SW 1271 (cell line): ENCODE data around the gene WDFY4.

Experiments used
- DNase-seq, 2 experiments: peaks; one replicate each; lab custom pipeline; 2025; lab: John Stamatoyannopoulos, UW

Gene WDFY4

DNA sequence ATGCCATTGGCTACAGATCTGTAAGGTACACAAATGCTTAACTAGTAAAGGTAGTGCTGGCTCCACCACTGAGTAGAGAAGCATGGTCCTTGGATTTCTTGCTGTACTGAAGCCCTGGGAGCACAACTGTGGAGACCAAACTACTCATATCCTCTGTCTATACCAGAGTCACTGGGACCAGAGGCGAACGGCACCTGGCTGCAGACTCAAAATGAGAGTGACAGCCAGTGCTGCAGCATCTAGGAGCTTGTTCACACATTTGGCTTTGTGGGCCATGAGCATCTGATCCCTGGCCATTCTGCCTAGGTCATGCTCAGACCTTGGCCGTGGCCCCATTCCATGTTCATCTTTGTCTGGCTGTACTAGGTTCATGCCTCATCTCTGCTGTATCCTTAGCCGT lies 223.1 kb downstream of the WDFY4 start:
- no peak for DNase-seq

DNA sequence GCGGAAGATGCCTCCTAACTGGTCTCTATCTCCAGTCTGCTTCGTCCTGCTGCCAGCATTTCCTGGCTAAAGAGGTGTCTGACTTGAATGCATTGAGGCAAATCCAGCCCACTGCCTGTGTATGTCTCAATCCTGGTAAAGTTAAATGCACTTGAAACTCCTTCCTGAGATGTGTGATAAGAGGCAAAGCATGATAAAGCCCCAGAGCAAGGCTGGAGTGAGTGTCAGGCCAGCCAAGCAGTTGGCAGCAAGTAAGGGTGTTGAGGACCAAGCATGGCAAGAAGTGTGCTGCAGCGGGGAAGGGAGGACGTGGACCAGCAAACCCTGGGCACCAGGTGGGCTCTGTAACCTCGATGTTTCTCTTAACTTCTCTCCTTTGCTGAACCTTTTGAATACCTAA lies 225.9 kb downstream of the WDFY4 start:
- DNase-seq: no peak

DNA sequence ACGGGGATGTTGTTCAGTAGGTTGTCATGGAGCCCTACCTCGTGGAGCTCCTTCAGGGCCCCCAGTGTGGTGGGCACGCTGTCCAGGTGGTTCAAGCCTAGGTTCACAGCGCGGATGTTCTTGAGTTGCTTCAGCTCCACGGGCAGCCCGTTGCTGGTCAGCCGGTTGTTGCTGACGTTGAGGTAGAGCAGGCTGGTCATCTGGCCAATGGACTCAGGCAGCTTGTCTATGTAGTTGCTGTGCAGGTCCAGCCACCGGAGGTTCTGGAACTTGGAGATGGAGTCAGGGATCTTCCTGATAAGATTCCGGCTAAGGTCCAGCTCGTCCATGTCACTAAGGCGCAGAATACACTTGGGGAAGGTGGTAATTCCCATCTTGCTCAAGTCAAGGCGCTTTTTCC lies 229.0 kb downstream of the WDFY4 start:
- no peak for DNase-seq

DNA sequence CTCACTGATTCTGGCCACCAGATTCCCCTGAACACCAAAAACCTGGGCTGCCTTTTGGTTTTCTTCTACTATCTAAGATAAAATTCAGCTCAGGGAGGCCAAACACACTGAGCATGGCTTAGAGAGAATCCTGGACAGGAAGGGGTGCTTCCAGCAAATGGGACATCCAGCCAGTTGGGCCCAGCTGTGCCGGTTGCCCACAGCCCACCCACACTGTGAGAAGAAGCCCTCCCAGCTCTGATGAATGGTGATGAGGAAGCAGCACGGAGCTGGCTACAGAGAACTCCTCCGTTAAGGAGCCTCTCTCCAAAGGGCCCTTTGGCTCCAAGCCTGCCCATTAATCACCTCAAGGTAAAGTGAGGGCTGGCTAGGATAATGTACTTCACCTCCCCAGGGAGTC lies 239.1 kb downstream of the WDFY4 start:
- DNase-seq: no peak

DNA sequence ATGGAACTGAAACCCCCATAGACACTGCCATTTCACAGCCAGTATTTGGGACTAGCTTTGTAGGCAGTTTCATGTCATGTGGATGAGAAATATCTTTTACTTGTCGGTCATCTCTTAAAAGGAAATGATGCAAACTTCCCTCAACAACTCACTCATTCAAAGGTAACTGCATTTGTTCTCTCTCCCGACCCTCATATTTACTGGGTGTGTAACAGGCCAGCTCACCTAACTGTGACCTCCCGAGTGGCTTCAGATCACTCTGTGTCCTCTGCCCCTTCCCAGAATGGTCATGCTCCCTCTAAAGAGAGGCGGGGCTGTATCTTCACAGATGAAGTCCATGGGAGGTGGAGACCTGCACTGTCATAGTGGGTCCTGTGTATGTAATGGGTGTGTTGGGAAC lies 240.3 kb downstream of the WDFY4 start:
- DNase-seq: no peak

DNA sequence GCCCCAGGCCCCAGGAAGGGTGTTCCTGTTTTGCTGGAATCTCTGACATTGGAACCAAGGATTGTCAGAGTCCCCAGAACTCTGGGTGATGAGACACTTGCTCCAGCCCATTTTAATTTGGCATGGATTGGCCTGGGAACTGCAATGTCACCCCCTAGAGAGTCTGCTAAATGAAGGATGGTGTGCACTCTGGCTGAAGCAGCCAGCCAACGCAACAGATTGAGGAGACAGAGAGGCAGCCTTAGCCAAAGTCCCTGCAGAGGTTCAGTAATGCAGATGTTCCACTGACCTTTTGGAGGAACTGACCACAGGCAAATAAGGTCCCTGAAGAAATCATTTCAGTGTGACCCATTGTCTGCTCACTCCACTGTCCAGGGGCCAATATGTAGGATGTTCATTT lies 241.6 kb downstream of the WDFY4 start:
- no peak for DNase-seq

DNA sequence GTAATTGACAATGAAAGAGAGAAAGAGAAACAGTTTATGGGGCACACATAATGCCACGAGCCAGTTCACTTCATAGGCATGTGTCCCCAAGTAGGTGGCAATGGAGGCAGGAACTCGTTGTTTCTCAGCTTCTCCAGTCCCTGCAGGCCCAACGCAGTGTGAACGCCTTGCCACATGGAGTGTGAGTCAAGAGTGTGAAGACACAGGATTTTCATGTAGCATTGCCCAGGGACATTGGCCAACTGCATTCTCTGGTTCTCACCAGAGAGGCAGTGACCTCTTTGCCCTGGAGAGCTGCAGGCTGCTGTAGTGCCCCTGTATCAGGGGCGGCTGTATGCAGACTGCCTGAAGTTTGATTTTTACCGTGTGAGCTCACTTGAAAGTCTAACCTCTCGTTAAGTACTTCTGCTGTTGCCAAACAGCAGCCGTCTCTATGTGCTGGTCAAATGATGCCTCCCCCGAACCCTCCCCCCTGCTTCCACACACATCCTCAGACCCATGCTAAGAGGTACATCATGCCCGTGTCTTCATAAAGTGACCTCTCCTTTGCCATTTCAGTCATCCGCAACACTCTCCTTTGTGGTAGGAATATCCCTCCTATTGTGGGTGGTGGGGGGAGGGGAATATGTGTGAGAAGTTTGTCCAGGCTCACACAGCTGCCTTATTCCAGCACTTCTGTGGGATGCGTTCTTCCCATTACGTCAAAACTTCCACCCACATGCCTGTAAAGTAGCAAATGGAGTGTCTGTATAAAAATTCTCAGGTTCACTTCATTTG lies 242.3 kb downstream of the WDFY4 start:
- no peak for DNase-seq

DNA sequence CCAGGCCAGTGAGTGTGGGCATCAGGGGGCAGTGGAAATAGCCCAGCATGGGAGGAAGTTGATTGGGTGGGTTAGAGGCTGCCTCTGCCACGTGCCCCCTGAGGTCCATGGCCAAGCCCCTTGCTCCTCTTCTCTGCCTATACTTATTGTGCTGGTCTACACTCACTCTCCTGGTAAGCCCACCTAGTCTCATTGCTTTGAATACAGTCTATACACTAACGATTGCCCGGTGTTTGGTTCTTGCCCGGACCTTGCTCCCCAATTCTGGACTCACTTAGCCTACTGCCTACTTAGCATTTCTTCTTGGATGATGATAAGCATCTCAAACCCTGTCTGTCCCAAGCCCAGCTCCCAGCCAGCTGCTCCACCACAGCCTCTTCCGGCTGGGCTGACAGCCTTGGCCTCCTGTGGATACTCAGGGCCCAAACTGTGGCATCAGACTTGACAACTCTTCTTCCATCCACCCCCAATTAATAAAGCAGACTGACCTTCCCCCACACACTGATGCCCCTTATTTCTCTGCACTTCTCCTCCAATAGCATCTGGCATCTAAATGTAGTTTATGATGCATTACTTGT lies 244.8 kb downstream of the WDFY4 start:
- no peak for DNase-seq

DNA sequence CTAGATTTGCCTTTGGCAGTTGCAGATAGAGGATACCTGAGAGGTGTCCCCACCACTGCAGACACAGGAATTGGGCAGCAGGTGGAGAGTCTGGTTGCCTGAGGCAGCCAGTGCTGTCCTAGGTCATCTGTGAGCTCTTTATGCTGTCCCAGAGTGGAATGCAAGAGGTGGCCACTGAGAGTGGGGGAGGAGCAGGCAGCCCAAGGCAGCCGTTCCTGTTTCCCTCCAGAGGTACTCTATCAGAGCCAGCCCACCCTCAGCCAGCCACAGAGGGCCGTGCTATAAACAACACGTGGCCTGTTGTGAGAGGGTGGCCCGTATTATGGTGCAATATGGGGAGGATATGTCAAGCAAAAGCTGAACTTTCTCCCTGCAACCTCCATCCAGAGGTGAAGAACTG lies 246.5 kb downstream of the WDFY4 start:
- DNase-seq: no peak

DNA sequence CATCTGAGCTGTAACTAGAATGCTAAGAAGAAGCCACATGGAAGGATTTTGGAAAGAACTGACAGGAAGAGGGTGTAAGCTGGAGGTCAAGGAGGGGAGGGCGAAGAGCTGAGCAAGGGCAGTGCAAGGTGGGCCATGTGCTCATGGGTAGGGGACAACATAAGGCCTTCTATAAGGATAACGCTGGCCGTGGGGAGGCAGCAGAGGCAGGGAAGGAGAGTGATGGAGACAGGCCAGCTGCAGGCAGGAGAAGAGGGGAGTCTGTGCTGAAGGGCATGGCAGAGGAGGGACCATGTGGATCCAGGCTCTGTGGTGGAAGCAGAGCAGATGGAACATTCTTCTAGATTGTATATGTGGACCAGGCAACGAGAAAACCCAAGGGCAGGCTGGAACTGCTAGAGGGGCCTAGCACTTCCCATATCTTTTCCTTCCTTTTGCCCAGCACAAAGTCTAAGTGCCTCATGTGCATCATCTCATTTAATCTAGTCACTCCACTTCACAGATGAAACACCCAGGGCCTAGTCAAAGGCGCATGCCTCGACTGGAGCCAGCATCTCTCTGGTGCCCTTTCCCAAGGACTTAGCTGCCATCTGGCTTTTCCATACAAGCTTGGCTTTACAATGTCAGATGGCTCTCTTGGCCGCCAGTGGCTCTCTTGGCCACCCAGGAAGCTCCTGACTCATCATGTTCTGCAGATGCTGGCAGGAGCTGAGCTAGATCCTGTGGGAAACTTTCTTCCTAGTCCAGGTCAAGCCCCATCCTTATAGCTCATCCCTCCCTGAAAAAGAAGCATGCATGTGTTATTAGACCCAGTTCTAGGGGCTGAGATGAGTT lies 248.4 kb downstream of the WDFY4 start:
- DNase-seq: no peak

DNA sequence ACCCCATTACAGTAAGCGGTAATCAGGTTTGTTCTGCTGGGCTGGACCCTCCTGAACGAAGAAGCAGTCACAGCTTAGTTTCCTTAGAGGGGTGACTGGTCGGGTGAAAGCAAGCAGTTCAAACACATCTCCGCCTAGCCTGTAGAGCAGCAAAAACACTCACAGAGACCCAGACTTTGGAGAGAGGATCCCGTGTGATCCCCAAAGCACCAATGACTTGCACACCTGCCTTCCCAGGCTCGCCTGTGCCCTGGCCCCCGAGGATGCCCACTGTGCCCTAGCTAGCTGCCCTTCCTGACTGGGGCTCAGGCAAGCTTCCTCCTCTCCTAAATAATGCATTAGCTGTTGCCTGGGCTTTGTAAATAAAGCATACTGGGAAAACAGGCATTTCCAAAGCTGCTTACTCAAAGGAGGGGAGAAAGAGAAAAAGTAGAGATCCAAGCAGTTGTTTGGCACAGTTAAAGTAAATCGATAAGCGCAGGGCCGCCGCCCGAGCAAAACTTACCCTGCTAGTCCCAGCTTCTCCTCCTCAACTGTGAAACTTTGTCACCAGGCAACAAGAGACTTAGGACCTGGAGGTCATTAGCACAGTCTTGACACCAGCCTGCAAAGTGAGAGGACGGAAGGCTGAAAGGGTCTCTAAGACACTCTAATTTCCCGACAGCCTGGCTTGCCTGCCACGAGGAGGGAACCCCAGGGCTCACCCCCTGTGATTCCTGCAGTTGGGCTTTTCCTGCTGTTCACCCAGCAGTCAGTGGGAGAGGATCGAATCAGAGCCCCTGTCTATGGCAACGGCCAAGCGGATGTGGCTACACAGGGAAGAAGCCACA lies 250.2 kb downstream of the WDFY4 start:
- DNase-seq: no peak

DNA sequence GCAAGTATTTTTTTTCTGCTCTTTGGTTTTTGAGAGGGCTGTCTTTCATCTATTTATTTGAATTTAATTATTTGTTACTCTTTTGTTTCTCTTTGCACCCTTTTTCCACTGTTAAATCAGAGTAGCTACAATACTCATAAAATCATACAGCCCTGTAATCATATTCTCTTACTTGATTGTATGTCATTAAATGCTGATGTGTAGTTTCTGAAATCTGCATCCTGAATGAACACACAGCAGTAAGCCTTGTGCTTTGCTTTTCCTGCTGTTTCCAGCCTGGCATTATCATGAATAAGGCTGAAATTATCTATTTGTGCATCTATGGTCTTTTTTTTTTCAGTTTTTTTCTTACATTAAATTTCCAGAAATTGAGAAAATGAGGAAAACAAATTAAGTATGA lies 250.9 kb downstream of the WDFY4 start:
- no peak for DNase-seq

DNA sequence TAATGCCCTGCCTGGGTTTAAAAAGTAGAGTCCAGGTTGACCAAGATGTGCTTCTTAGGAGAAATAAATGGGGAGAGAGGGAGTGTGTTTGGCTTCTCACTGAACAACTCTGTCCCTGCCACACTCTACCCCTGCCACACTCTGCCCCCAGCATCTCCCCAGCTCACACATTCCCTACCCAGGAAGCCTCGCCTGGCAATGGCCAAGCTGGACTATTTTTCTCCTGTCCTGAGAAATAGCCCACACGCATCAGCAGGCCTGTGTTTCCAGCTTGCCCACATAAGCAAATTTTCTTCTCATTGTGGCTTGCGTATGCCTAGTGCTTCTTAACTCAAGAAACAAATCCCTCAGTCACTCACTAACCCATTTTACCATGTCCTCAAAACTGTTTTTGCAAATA lies 253.1 kb downstream of the WDFY4 start:
- no peak for DNase-seq

DNA sequence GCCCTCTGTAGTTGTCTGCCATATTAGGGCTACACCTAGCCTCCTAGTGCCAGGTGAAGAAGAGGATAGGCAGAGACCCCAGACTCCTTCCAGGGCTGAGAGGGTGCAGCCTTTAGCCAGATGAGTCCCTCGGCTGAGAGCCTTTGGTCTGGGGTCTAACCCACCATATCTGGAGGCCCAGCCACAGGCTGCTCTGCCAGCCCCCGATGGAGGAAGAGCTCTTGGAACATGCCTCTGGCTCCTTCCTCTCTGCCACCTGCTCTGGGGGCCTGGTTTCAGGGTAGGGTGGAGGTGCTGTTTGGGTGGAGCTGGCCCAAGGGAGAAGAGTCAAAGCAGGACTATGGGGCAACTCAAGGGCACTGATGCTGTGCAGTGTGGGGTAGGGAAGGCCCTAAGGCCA lies 253.6 kb downstream of the WDFY4 start:
- no peak for DNase-seq

DNA sequence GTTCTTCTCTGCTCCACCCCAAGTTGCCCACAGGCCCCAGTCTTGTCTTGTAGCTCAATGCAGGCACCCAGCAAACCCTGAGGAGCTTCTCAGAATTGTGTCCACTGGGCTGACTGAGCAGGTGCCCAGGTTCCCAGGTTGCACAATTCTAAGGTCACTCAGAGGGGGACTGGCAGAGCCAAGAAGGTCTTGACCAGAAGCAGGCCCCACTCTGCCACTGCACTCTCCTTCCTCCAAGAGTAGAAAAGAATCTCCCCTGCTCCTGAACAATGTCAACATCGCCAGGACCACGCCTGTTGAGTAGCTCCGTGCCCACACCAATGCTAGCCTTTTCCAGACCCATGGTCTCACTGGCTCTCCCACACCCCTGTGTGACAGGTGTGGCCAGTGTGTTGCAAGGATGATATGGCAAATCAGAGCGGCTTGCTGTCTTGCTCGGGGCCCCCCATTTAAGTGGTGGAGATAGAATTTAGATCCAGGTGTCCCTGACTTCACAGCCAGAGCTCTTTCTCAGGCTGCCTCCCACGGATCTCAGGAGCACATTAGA lies 254.4 kb downstream of the WDFY4 start:
- no peak for DNase-seq

DNA sequence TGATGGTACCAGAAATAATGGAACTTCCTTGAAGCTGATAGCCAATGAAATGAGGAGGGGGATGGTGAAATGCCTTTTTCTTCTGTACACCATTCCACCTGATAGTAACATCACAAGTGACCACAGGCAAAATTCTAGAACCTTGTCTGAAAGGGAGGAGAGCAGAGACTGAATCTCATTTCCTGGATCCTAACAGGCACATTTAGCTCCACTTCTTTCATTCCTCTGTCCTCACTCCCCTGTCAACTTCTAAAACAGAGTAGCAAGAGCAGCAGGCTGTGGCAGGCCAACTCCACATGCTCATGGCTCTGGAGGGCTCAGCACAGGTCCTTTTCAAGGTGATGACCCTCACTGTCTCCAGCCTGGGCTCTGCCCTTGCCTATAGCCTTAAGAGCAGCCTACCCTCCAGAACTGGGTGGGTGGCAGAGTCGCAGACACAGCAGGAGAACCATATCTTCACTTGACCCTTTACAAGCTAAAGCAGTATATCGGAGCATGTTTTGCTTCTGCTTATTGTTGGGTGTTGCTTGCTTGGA lies 255.2 kb downstream of the WDFY4 start, which contains the start of gene LRRC18:
LRRC18 (minus strand) TSS at position 51 of the 536 bp plus-strand sequence. CDS start 25,685 bp downstream, outside the sequence.
- DNase-seq: no peak

DNA sequence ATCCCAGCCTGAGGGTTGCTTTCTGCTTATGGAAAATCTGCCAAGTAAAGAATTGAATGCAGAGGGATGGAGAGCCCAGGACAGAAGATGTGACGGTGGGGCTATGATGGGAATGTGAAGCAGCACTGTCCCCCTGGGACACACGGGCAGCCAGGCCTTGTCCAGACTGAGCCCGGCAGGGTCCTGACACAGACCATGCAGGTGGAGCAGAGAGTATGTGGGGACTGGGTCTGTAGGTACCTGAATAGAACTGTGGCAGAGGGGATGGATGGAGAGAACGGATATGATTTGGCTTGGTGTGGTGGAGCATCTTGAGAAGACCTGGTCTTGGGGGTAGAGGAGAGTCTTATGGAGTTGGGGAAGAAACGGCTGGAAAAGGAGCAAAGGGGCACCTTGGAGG lies 255.7 kb downstream of the WDFY4 start:
- no peak for DNase-seq

DNA sequence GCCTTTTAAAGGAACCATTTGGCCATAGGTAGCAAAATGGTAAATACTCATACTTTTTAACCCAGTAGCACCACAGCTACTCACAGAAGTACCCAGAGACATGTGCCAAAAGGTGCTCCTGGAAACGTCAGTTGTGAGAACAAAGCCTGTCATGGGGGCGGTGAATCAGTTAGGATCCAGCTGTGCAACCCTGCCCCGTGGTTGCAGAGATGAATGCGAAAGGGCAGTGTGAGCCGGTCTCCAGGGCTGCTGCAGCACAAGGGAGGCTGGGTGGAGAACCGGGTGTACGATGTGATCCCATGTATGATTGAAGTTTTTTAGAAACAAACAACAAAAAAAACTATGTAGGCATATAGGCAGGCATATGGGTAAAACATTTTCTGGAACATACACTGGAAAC lies 256.3 kb downstream of the WDFY4 start:
- no peak for DNase-seq

DNA sequence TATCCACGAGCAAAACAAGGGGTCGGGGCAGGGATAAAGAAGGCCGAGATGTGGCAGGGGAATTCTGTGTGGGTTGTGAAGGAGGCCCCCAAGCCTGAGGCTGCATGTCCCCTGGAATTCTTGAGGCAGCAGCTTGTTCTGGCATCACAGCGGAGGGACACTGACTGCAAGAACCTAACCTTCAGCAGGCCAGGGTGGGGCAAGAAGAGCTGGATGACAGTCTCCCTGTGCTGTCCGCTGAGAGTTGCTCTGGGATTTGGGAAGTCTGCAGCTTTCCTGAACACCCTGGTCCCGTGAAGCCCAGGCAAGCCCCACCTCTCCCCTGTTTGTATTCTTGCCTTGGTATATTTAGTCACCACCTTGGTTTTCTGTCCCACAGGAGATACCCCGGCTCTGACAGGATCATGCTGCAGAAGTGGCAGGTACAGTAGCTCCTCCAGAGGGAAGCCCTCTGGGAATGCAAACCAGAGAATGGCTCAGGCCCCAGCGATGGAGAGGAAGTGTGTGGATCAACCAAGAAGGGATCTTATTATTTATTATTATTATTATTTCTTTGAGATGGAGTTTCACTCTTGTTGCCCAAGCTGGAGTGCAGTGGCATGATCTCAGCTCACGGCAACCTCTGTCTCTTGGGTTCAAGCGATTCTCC lies 256.9 kb downstream of the WDFY4 start:
- DNase-seq: no peak

DNA sequence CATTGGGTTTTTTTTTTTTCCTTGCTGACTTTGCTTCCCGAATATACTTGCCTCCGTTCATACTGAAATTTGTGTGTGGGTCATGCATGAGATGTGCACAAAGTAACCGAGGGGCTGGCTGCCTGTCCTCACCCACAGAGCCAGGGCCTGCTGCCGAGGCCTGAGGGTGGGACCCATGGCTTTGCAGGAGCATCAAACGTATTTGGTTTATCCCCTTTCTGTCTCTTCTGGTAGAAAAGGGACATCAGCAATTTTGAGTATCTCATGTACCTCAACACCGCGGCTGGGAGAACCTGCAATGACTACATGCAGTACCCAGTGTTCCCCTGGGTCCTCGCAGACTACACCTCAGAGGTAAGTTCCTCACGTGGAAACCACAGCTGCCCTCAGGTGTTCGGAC lies 258.4 kb downstream of the WDFY4 start:
- DNase-seq: no peak

DNA sequence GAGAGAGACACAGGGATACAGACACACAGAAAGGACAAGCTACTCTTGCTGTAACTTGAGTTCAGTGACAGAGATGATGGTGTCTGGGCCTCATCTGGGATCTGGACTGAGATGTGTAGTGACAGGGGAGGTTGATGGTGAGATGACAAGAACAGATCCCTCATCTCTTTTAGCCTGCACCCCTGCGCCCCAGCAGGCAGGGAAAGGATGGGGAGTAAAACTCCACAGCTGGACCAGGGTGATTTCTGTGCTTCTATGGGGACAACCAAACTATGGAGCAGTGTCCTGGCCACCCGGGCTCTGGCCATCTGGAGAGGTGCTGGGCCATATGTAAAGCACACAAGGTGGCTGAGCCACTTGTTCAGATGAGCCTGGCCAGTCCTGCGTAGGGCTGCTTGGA lies 259.5 kb downstream of the WDFY4 start:
- DNase-seq: no peak
